Neural cell (in vitro differentiated cells): ENCODE results near the gene SMO. TPM values are rescaled to one million over a fixed set of nuclear protein-coding genes. Genes with fewer than 3 reads are reported as not detected.

Source experiments
- H2AFZ ChIP-seq: fragments of 200-600, 300-800 bp; sonication (generic), shearing (Covaris generic); 2 replicates; pipeline ENCODE4 v1.6.0; 2014; ENCODE audit warnings: low read depth, mild to moderate bottlenecking, antibody characterized with exemption, low read length, moderate library complexity
- H3F3A ChIP-seq: fragments of 200-600 bp; shearing (Covaris generic); 2 replicates; pipeline ENCODE4 v1.6.1; 2016; ENCODE audit warnings: mild to moderate bottlenecking, moderate library complexity, mixed read lengths, antibody characterized with exemption, low read length; ENCODE audit not compliant: insufficient read depth, poor library complexity, severe bottlenecking
- H3K27ac ChIP-seq: fragments of 200-600, 300-800 bp; sonication (generic), shearing (Covaris generic); 2 replicates; pipeline ENCODE4 v1.5.1; 2014; ENCODE audit warnings: mild to moderate bottlenecking, low read length, moderate library complexity
- H3K27me3 ChIP-seq: fragments of 300-800, 200-600 bp; sonication (generic), shearing (Covaris generic); 2 replicates; pipeline ENCODE4 v1.6.0; 2014; ENCODE audit warnings: mild to moderate bottlenecking, low read depth, low read length, moderate library complexity; ENCODE audit not compliant: insufficient read depth
- H3K36me3 ChIP-seq: fragments of 300-800, 200-600 bp; sonication (generic), shearing (Covaris generic); 2 replicates; pipeline ENCODE4 v1.5.1; 2014; ENCODE audit warnings: mild to moderate bottlenecking, antibody characterized with exemption, low read length, moderate library complexity; ENCODE audit not compliant: insufficient read depth
- H3K4me2 ChIP-seq: fragments of 300-800, 200-600 bp; sonication (generic), shearing (Covaris generic); 2 replicates; pipeline ENCODE4 v1.6.0; 2014; ENCODE audit warnings: mild to moderate bottlenecking, low read length
- H3K4me3 ChIP-seq: fragments of 300-800, 200-600 bp; sonication (generic), shearing (Covaris generic); 2 replicates; pipeline ENCODE4 v1.5.1; 2014; ENCODE audit warnings: mild to moderate bottlenecking, low read length, moderate library complexity
- H3K79me2 ChIP-seq: fragments of 200-600 bp; shearing (Covaris generic); replicated peaks from 2 replicates; pipeline ENCODE4 v1.6.0; 2014; ENCODE audit warnings: mild to moderate bottlenecking, low read length, moderate library complexity; ENCODE audit not compliant: insufficient read depth
- H3K9ac ChIP-seq: fragments of 300-800, 200-600 bp; sonication (generic), shearing (Covaris generic); 2 replicates; pipeline ENCODE4 v1.6.1; 2016; ENCODE audit warnings: mild to moderate bottlenecking, low read length, mixed read lengths
- H3K9me2 ChIP-seq: fragments of 200-600 bp; shearing (Covaris generic); 2 replicates; pipeline ENCODE4 v1.6.1; 2016; ENCODE audit warnings: mild to moderate bottlenecking, low read length, mixed read lengths; ENCODE audit not compliant: insufficient read depth
- H3K9me3 ChIP-seq: fragments of 200-600, 300-800 bp; sonication (generic), shearing (Covaris generic); 2 replicates; pipeline ENCODE4 v1.6.1; 2016; ENCODE audit warnings: mild to moderate bottlenecking, mixed run types, low read length, moderate library complexity, mixed read lengths
- H4K20me1 ChIP-seq: fragments of 200-600 bp; shearing (Covaris generic); 2 replicates; pipeline ENCODE4 v1.6.1; 2016; ENCODE audit warnings: mild to moderate bottlenecking, mixed run types; ENCODE audit not compliant: insufficient read depth
- CTCF ChIP-seq: fragments of 450-650 bp; IDR thresholded peaks from 2 replicates; pipeline ENCODE4 v1.5.1; 2014; ENCODE audit warnings: antibody characterized with exemption, mild to moderate bottlenecking, moderate library complexity; ENCODE audit not compliant: poor library complexity, severe bottlenecking
- EP300 ChIP-seq: fragments of 450-650 bp; conservative IDR thresholded peaks from 2 replicates; pipeline ENCODE4 v1.6.1; 2014; ENCODE audit warnings: antibody characterized with exemption, mild to moderate bottlenecking, moderate library complexity; ENCODE audit not compliant: poor library complexity, severe bottlenecking
- EZH2 ChIP-seq: fragments of 200-600, 300-800 bp; shearing (Covaris generic), sonication (generic); IDR thresholded peaks from 2 replicates; pipeline ENCODE4 v1.6.1; 2014; ENCODE audit warnings: antibody characterized with exemption, low read length, borderline replicate concordance, mild to moderate bottlenecking; ENCODE audit not compliant: insufficient read depth, poor library complexity, severe bottlenecking
- MXI1 ChIP-seq: fragments of 450-650 bp; conservative IDR thresholded peaks from 2 replicates; pipeline ENCODE4 v1.6.1; 2014; ENCODE audit warnings: antibody characterized with exemption, mild to moderate bottlenecking; ENCODE audit not compliant: poor library complexity, severe bottlenecking
- POLR2AphosphoS5 ChIP-seq: IDR thresholded peaks from 2 replicates; pipeline ENCODE4 v1.6.1; 2012
- RAD21 ChIP-seq: fragments of 450-650 bp; conservative IDR thresholded peaks from 2 replicates; pipeline ENCODE4 v1.6.1; 2014; ENCODE audit warnings: antibody characterized with exemption, mild to moderate bottlenecking, moderate library complexity
- REST ChIP-seq: IDR thresholded peaks from 2 replicates; pipeline ENCODE4 v1.6.1; 2012; ENCODE audit warnings: borderline replicate concordance
- SMC3 ChIP-seq: fragments of 450-650 bp; conservative IDR thresholded peaks from 2 replicates; pipeline ENCODE4 v1.6.1; 2014; ENCODE audit warnings: antibody characterized with exemption, mild to moderate bottlenecking, moderate library complexity; ENCODE audit not compliant: poor library complexity
- TAF1 ChIP-seq: IDR thresholded peaks from 2 replicates; pipeline ENCODE4 v1.6.1; 2012; ENCODE audit warnings: low read depth
- polyA plus RNA-seq: library from polyadenylated mRNA; depleted of rRNA; stranded (reverse); fragments of >200 nt; gene quantifications from 2 replicates; pipeline ENCODE4 v1.2.3, GENCODE V29; 2014

SMO gene
- polyA plus RNA-seq, 1 donor from 2014 or later, result 8.8 TPM

GRCh38 chr7:129244220-129244619 is 55.8 kb downstream of the SMO start:
- H3K79me2 ChIP-seq, result peaks cover 13% of the 10 kb centered on the region

GRCh38 chr7:129245533-129245932 is 57.1 kb downstream of the SMO start:
- Histone ChIP-seq H3K27me3 (no peaks in the 10 kb centered on the region), H3K36me3 (no peaks in the 10 kb centered on the region), H3K9me2 (no peaks in the 10 kb centered on the region), H4K20me1 (no peaks in the 10 kb centered on the region), H3K9me3 (no peaks in the 10 kb centered on the region), H3F3A (no peaks in the 10 kb centered on the region), H3K79me2 (peaks cover 22% of the 10 kb centered on the region), H2AFZ (no peak overlapping the region), H3K27ac (no peak overlapping the region), H3K4me2 (no peak overlapping the region), H3K9ac (no peak overlapping the region), H3K4me3 (no peak overlapping the region)
- no peak for TF ChIP-seq RAD21

More at GRCh38 chr7:129244220-129244619, 55.8 kb downstream of the SMO start:
- H3K4me3 ChIP-seq, result no peak overlapping the region
- H3K27me3 ChIP-seq, result no peaks in the 10 kb centered on the region
- no peak overlapping the region for H3K27ac ChIP-seq
- H3K4me2 ChIP-seq, result no peak overlapping the region
- H3K9me3 ChIP-seq, result no peaks in the 10 kb centered on the region
- no peak overlapping the region for H2AFZ ChIP-seq
- H3K9me2 ChIP-seq, result no peaks in the 10 kb centered on the region
- no peaks in the 10 kb centered on the region for H3K36me3 ChIP-seq
- no peaks in the 10 kb centered on the region for H3F3A ChIP-seq
- H4K20me1 ChIP-seq, result no peaks in the 10 kb centered on the region
- H3K9ac ChIP-seq, result no peak overlapping the region
- no peak for TF ChIP-seq REST
- TF ChIP-seq SMC3, result no peak
- no peak for TF ChIP-seq RAD21
- no peak for TF ChIP-seq TAF1
- no peak for TF ChIP-seq EP300
- no peak for TF ChIP-seq POLR2AphosphoS5
- TF ChIP-seq CTCF, result no peak
- no peak for TF ChIP-seq EZH2
- no peak for TF ChIP-seq MXI1

- Histone ChIP-seq H3K4me3 (no peak overlapping the region), H3F3A (no peaks in the 10 kb centered on the region), H2AFZ (no peak overlapping the region), H3K79me2 (peaks cover 22% of the 10 kb centered on the region), H3K9ac (no peak overlapping the region), H3K36me3 (no peaks in the 10 kb centered on the region), H3K27ac (no peak overlapping the region), H3K9me3 (no peaks in the 10 kb centered on the region), H4K20me1 (no peaks in the 10 kb centered on the region), H3K4me2 (no peak overlapping the region), H3K9me2 (no peaks in the 10 kb centered on the region), H3K27me3 (no peaks in the 10 kb centered on the region)
- TF ChIP-seq CTCF (no peak), EZH2 (no peak), TAF1 (no peak), RAD21 (no peak), MXI1 (no peak), SMC3 (no peak), POLR2AphosphoS5 (no peak)
These were observed 58.7 kb downstream of the SMO start for GRCh38 chr7:129247087-129247486.
